Right lobe of liver (tissue), 4 donors: ENCODE measurements around the gene VPS35L.

Source experiments
- POLR2A ChIP-seq: fragments of 450-650 bp; IDR thresholded peaks from one replicate; pipeline ENCODE4 v1.6.1; 2017; ENCODE audit warnings: antibody characterized with exemption, mild to moderate bottlenecking
- TF ChIP-seq, protein P1 (sequence below), 4 donors: fragments of 200-600 bp in 3 of 4; fragments of 450-650 bp in 1 of 4; IDR thresholded peaks; one replicate each; pipeline versions ENCODE4 v1.5.1 to v1.8.0; 2016 to 2022; ENCODE audit warnings: antibody characterized with exemption in 4 of 4, mild to moderate bottlenecking in 2 of 4
- donor health status: DM: no; HTN: no; CAD: no.
- donor health status: DM: no; HTN: no; CAD: no.
- donor health status: DM: no; HTN: yes; CAD: no.

DNA sequence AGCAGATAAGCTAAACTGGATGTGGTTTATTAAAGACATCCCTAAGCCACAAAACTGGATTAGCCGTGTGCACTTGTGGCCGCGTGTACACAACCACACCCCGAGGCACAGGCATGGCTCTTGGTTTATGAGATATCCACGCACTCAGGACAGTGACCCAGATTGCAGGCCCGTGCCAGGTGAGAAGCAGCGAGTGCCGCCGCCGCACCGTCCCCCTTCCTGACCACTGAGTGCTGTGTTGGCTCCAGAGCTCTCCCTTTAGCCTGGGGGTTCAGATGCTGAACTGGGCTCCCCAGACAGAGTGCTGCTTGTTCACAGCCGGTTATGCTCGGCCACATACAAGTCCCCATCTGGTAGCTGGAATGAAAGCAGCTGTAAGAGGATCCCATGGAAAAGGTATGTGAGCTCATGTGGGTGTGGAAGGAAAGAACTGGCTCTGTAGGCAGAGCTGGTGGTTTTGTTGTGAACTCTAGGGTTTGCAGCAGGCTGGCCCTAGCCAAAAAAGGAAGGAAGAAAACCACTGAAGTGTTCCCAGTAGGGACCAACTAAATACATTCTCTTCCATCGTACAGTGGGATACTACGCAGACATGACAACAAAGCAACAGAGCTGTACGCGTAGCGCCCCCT is 133.0 kb downstream of the VPS35L start:
- TF ChIP-seq, protein P1, sequence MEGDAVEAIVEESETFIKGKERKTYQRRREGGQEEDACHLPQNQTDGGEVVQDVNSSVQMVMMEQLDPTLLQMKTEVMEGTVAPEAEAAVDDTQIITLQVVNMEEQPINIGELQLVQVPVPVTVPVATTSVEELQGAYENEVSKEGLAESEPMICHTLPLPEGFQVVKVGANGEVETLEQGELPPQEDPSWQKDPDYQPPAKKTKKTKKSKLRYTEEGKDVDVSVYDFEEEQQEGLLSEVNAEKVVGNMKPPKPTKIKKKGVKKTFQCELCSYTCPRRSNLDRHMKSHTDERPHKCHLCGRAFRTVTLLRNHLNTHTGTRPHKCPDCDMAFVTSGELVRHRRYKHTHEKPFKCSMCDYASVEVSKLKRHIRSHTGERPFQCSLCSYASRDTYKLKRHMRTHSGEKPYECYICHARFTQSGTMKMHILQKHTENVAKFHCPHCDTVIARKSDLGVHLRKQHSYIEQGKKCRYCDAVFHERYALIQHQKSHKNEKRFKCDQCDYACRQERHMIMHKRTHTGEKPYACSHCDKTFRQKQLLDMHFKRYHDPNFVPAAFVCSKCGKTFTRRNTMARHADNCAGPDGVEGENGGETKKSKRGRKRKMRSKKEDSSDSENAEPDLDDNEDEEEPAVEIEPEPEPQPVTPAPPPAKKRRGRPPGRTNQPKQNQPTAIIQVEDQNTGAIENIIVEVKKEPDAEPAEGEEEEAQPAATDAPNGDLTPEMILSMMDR (IDR thresholded peaks at IDR 0.05), result no peak
- TF ChIP-seq POLR2A, result no peak
